Muscle of back (tissue), 11 donors: ENCODE data around the gene ARHGAP31. TPM values are rescaled to one million over a fixed set of nuclear protein-coding genes. Genes with fewer than 3 reads are reported as not detected.

Source experiments
- DNase-seq, 3 donors: peaks; one replicate each; pipeline versions ENCODE4 v3.0.0 to v3.0.0-alpha.2; 2013
- polyA plus RNA-seq, 10 donors: library from polyadenylated mRNA; unstranded; fragments of 120-200 nt; gene quantifications; one replicate each; pipeline ENCODE4 v1.2.1, GENCODE V29; 2013; ENCODE audit not compliant: insufficient read length in 10 of 10

ARHGAP31 gene
- polyA plus RNA-seq, 10 donors = 10.3 to 21.1 (median 12.8) TPM

GRCh38 chr3:119378259-119378803 is 84.1 kb downstream of the ARHGAP31 start:
- no peak for DNase-seq

GRCh38 chr3:119380697-119381096 is 86.5 kb downstream of the ARHGAP31 start:
- no peak for DNase-seq

GRCh38 chr3:119382134-119382533 is 88.0 kb downstream of the ARHGAP31 start:
- no peak for DNase-seq

GRCh38 chr3:119388577-119388976 is 94.4 kb downstream of the ARHGAP31 start:
- DNase-seq = no peak

DNA sequence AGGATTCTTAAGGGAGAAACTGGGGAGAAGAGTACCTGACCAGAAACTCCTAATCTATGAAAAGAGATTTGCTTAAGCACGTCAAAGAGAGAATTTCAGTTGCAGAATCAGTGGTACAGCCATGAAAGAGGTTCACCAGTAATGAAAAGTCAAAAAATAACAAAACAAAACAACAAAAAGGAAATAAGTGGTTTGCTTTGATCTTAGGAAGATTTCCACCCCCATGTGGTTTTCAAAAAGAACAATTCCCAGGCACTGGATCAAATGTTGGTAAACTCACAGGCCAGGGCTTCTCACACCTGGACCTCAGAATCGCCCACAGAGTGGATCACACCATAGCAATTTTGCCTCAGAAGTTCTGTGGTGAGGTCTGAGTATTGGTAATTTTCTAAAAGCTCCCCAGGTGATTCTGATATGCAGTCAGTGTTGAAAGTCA is 101.8 kb downstream of the ARHGAP31 start:
- no peak for DNase-seq

- no peak for DNase-seq
Measured at GRCh38 chr3:119396870-119397269, 102.7 kb downstream of the ARHGAP31 start.

GRCh38 chr3:119400466-119400865 is 106.3 kb downstream of the ARHGAP31 start:
- no peak for DNase-seq

DNA sequence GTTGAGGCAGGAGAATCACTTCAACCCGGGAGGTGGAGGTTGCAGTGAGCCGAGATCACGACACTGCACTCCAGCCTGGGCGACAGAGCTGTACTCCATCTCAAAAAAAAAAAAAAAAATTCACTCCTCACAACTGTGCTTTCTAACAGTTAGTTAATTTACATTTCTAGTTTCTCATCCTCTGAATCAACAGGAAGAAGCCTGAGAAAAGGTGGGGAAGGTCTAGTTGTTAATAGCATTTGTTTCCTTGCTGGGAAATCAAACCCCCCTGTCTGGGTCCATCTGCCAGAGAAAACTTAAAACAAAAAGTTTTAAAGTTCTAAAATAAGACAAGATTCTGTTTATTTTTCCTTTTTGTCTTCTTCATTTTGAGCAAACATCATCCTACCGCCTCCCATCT is 106.9 kb downstream of the ARHGAP31 start:
- no peak for DNase-seq

DNA sequence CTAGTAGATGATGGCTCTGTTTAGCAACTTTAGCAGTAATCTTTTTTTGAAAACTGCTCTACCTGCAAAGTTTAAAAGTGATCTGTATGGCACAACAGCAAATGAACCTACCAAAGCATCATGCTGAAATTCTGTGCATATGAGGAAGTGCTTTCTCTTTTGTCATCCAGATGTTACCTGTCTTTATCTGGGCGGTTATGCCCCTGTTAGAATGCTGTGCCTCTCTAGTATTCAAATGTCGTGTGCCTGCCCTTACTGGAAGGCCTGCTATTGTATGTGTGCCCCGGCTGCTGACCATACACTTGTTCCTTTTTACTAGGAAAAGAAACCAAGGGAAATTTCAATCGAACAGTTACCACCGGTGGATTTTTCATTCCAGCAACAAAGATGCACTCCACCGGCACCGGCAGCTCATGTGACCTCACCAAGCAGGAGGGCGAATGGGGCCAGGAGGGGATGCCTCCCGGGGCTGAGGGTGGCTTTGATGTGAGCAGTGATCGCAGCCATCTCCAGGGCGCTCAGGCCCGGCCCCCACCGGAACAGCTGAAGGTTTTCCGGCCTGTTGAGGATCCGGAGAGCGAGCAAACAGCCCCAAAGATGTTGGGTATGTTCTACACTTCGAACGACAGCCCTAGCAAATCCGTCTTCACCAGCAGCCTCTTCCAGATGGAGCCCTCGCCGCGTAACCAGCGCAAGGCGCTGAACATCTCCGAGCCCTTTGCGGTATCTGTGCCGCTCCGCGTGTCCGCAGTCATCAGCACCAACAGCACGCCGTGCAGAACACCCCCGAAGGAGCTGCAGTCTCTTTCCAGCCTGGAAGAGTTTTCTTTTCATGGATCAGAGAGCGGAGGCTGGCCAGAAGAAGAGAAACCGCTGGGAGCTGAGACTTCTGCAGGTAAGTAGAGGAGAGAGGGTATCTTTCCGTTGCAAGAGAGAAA is 107.6 kb downstream of the ARHGAP31 start:
- no peak for DNase-seq

- DNase-seq = no peak
Measured at GRCh38 chr3:119402791-119403190, 108.6 kb downstream of the ARHGAP31 start.

- no peak for DNase-seq
Measured at GRCh38 chr3:119403201-119403600, 109.0 kb downstream of the ARHGAP31 start.

- DNase-seq = no peak
Measured at GRCh38 chr3:119405315-119405714, 111.1 kb downstream of the ARHGAP31 start.

DNA sequence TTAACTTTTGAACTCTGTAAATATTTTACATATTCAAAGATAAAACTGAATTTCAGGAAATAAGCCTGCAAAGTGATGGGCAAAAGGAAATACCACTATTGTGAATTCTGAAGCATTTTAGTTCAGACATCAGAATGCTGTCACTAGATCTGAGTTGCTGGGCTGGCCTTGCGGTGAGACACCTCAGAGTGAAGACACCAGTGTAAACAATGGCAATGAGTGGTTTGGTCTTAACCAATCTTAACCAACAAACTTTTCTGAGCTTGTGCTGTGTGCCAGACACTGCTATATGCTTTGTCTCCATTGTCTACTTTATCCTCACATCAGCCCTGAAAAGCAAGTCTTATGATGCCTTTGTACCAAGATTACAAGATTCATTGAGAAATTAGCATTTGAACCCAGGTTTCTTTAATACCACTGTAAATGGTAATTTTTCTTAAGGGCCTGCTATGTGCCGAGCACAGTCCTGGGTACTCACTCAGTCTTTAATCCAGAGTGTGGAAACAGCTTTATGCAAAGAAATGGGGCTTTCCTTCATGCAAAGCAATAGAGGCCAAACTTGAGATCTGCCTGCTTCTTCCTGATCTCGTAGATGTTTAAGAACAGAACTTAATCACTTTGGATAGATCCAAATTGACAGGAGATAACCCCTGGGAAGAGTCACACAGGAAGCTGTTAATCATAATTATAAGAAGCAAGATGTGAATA is 114.2 kb downstream of the ARHGAP31 start:
- DNase-seq = no peak

DNA sequence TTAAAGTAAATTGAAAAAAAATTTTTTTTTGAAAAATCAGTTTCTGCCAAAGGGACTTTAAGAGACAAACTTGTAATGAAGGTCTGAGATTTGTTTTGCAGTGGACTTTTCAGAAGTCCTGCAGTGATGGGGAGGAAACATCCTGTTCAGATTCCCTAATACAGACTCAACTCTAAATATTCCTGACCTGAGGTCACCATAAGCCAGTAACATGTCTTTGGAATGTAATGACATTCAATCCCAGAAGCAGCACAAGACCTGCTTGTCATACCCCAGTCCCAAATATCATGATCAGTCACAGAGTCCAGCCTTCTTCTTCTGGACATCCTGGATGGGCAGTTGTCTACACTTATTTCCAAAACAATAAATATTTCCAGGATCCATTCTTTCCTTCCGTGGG is 115.7 kb downstream of the ARHGAP31 start:
- DNase-seq = no peak

GRCh38 chr3:119413603-119414280 is 119.6 kb downstream of the ARHGAP31 start:
- no peak for DNase-seq

- DNase-seq = no peak
Measured at GRCh38 chr3:119416873-119417272, 122.7 kb downstream of the ARHGAP31 start.

DNA sequence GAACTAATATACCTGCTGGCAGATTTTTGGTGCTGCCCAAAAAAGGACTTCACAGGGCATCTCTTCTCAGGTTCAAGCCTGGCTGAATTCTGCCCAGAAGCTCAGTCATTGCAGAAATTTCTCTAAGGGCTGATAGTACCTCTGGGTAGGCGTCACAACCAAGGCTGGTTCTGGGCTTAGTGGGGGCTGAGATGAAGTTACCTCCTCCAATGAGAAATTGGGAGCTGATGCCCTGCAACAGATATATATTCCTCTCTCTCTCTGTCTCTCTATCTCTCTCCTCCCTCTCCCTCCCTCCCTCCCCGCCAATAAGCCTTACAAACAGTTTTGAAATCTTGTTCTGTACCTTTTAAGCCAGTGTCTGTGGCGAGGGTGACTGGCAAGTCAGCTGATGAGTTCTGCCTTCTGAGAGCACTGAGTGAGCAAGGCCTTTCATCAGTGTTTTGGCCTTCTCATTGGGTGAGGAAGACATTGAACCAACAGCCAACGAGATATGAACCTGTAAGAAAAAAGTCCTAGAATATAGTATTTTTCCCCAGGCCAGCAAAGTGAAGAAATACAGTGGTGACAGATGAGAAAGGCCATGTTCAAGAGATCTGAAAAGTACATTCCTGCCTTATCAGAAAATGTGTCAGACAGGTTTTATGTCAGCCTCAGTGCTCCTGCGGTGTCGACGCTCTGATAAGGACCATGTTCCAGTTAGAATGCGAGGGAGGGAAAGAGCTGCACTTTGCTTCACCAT is 123.8 kb downstream of the ARHGAP31 start:
- no peak for DNase-seq

DNA sequence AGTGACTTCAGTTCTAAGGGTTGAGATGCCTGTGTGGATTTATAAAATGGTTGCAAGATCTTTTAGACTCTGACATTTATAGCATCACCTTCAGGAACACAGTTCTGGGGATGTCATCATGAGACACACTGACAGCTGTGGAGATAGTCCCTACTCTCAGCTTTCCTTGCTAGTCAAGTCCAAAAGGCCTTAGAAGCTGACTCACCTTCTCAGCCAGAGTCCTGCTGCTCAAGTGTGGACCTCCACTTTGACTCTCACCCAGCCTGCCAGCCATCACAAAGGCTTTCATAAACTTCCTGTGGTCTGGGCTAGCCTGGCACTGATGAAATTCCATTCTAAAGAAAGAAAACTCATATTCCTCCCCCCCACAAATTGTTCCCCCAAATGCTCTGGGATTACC is 124.5 kb downstream of the ARHGAP31 start:
- no peak for DNase-seq

- no peak for DNase-seq
Measured at GRCh38 chr3:119420196-119420595, 126.0 kb downstream of the ARHGAP31 start.

DNA sequence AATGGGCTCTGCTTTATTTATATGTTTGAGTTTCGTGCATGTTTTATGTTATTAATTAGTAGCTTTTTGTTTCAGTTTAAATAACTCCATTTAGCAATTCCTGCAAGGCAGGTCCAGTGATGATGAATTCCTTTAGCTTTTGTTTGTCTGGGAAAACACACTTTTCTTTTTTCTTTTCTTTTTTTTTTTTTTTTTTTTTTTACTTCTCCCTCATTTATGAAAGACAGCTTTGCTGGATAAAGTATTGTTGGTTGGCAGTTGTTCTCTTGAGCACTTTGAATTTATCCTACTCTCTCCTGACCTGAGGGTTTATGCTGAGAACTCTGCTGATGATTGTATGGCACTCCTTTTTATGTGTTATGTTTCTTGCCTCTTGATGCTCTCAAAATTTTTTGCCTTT is 133.5 kb downstream of the ARHGAP31 start:
- peak in 1 of 3 donors; percentile 12 for DNase-seq

DNA sequence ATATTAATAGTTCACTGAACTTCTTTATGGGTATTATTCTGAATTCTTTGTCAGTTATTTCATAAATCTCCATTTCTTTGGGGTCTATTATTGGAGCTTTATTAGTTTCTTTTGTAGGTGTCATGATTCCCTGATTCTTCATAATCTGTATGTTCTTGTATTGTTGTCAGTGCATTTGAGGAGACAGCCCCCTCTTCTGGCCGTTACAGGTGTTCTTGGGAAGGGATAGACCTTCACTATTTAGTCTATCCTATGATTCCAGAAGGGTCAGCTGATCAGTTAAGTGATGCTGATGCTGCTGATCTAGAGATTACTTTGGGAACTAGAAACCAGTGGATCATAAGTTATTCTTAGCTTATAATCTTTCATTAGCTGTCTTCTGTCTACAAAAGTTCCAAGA is 134.4 kb downstream of the ARHGAP31 start:
- DNase-seq = no peak
